Choroid plexus epithelial cell (primary cell): ENCODE data around the gene ADA.
"Not testable (repeated sequence)": the region's sequence is repeated elsewhere in the genome, so short reads cannot be mapped to it uniquely, and the experiment has no call there.

Source experiments
- DNase-seq: peaks from one replicate; pipeline ENCODE4 v3.0.0-alpha.2; 2010; ENCODE audit warnings: low read depth
- H3K4me3 ChIP-seq: 2 replicates; pipeline ENCODE4 v1.5.1; 2011; ENCODE audit warnings: low read depth, mild to moderate bottlenecking, control low read depth, low read length, moderate library complexity
- TF ChIP-seq, protein P1 (sequence below): conservative IDR thresholded peaks from 2 replicates; pipeline ENCODE4 v1.5.1; 2011; ENCODE audit warnings: low read depth, mild to moderate bottlenecking, control low read depth, inconsistent platforms, low read length, moderate library complexity

Gene ADA

GRCh38 chr20:44678242-44678641 lies 26.7 kb upstream of the ADA start:
- DNase-seq, result no peak
- no peak overlapping the region for H3K4me3 ChIP-seq
- TF ChIP-seq, protein P1, sequence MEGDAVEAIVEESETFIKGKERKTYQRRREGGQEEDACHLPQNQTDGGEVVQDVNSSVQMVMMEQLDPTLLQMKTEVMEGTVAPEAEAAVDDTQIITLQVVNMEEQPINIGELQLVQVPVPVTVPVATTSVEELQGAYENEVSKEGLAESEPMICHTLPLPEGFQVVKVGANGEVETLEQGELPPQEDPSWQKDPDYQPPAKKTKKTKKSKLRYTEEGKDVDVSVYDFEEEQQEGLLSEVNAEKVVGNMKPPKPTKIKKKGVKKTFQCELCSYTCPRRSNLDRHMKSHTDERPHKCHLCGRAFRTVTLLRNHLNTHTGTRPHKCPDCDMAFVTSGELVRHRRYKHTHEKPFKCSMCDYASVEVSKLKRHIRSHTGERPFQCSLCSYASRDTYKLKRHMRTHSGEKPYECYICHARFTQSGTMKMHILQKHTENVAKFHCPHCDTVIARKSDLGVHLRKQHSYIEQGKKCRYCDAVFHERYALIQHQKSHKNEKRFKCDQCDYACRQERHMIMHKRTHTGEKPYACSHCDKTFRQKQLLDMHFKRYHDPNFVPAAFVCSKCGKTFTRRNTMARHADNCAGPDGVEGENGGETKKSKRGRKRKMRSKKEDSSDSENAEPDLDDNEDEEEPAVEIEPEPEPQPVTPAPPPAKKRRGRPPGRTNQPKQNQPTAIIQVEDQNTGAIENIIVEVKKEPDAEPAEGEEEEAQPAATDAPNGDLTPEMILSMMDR, result no peak

DNA sequence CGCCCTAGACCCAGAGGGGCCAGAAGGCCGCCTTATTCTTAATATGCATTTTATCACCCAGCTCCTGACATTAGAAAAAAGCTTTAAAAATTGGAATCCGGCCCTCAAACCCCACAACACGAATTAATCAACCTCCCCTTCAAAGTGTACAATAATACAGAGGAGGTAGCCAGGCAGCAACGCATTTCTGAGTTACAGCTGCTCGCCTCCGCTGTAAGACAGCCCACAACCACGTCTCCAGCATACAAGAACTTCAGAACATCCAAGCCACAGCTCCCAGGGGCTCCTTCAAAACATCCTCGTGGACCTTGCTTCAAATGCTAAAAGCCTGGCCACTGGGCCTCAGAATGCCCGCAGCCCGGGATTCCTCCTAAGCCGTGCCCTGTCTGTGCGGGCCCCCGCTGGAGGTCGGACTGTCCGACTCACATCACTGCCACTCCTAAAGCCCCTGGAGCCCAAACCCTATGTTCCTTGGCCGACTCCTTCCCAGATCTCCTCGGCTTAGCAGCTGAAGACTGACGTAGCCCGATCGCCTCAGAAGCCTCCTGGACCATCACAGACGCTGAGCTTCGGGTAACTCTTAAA lies 20.9 kb upstream of the ADA start:
- not testable (repeated sequence) for DNase-seq, H3K4me3 ChIP-seq

- DNase-seq, H3K4me3 ChIP-seq: not testable (repeated sequence)
Observed at GRCh38 chr20:44671541-44671940, 20.0 kb upstream of the ADA start.

- not testable (repeated sequence) for H3K4me3 ChIP-seq, DNase-seq
Observed at GRCh38 chr20:44670851-44671250, 19.4 kb upstream of the ADA start.

DNA sequence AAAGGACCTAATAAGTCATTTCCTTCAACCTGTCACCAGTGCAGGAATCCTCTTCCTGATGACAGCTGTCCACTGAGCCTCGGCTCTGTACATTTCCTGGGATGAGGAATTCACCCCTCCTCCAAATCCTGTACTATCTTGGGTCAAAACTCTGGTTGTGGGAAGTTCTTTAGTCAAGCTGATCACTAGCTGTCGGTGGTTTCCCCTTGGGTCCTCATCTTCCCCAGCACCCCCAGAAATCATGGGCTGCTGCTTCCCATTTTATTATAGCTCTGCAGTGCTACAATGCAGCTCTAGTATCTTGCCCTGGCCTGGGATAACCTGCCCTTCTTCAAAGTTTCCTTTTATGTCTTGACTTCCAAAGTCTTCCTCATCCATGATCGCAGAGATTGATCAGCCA lies 14.6 kb upstream of the ADA start:
- H3K4me3 ChIP-seq, result no peak overlapping the region
- TF ChIP-seq, protein P1, result no peak
- DNase-seq, result no peak

- DNase-seq, result no peak
- TF ChIP-seq, protein P1, result no peak
- no peak overlapping the region for H3K4me3 ChIP-seq
Observed at GRCh38 chr20:44664131-44664530, 12.6 kb upstream of the ADA start.

DNA sequence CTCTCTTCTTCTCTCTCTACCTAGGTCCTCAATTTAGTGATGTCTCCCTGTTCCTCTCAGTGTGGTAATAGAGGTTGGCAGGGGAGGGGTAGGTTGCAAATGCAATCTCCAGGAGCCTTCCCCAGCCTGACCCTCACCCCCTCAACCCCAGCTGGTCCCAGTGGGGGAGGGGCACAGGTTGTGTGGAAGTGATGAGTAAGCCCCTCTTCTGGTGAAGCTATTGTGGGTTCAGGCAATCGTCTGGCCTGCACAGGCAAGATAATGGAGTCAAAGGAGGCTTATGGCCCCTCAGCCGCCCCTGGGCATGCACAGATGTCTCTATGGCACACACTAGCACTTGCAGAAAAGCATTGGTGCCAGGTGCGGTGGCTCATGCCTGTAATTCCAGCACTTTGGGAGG lies 10.8 kb upstream of the ADA start:
- no peak for DNase-seq
- TF ChIP-seq, protein P1, result no peak
- no peak overlapping the region for H3K4me3 ChIP-seq

DNA sequence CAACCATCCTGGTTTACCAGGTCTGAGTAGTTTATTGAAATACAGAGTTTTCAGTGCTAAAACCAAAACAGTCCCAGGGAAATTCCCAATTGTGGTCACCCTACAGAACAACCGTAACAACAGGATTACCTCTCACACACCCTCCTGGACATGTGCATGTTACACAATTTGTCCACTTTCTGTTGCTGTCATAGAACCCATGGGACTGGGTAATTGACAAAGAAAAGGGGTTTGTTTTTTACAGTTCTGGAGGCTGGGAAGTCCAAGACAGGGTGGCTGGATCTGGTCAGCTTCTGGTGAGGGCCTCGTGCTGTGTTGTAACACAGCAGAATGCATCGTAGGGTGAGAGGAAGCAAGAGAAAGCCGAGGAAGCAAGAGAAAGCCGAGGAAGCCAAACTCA lies 9.1 kb upstream of the ADA start:
- H3K4me3 ChIP-seq, result no peak overlapping the region
- no peak for DNase-seq
- TF ChIP-seq, protein P1, result no peak

DNA sequence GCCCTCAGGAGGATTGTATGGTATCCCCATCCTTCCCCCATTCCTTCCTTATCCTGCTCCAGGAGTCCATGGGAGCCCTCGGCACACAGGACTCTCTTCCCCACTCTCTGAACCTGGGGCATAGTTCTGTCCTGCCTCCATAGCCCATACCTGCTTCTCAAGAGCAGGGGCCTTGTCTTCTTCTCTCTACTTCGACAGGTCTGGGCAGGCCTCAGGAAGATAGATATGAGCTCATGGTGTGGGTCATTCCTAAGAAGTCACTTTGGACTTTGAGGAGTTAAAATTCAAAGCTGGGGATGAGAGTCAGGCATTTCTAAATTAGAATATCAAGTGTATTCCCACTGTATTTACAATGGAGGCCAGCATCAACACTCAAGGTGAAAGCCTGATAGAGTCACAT lies 8.4 kb upstream of the ADA start:
- no peak overlapping the region for H3K4me3 ChIP-seq
- TF ChIP-seq, protein P1, result no peak
- DNase-seq, result no peak
